Pericardium fibroblast (primary cell): ENCODE data around the gene NUP188. TPM values are rescaled to one million over a fixed set of nuclear protein-coding genes. Genes with fewer than 3 reads are reported as not detected.

Experiments used
- total RNA-seq: library from RNA; depleted of rRNA; stranded (reverse); fragments of >200 nt; gene quantifications from 2 replicates; pipeline ENCODE4 v1.2.3, GENCODE V29; 2015

NUP188 gene, protein sequence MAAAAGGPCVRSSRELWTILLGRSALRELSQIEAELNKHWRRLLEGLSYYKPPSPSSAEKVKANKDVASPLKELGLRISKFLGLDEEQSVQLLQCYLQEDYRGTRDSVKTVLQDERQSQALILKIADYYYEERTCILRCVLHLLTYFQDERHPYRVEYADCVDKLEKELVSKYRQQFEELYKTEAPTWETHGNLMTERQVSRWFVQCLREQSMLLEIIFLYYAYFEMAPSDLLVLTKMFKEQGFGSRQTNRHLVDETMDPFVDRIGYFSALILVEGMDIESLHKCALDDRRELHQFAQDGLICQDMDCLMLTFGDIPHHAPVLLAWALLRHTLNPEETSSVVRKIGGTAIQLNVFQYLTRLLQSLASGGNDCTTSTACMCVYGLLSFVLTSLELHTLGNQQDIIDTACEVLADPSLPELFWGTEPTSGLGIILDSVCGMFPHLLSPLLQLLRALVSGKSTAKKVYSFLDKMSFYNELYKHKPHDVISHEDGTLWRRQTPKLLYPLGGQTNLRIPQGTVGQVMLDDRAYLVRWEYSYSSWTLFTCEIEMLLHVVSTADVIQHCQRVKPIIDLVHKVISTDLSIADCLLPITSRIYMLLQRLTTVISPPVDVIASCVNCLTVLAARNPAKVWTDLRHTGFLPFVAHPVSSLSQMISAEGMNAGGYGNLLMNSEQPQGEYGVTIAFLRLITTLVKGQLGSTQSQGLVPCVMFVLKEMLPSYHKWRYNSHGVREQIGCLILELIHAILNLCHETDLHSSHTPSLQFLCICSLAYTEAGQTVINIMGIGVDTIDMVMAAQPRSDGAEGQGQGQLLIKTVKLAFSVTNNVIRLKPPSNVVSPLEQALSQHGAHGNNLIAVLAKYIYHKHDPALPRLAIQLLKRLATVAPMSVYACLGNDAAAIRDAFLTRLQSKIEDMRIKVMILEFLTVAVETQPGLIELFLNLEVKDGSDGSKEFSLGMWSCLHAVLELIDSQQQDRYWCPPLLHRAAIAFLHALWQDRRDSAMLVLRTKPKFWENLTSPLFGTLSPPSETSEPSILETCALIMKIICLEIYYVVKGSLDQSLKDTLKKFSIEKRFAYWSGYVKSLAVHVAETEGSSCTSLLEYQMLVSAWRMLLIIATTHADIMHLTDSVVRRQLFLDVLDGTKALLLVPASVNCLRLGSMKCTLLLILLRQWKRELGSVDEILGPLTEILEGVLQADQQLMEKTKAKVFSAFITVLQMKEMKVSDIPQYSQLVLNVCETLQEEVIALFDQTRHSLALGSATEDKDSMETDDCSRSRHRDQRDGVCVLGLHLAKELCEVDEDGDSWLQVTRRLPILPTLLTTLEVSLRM (N-terminal part only)
- total RNA-seq, result 14.2 and 16.9 TPM in 2 replicates

DNA sequence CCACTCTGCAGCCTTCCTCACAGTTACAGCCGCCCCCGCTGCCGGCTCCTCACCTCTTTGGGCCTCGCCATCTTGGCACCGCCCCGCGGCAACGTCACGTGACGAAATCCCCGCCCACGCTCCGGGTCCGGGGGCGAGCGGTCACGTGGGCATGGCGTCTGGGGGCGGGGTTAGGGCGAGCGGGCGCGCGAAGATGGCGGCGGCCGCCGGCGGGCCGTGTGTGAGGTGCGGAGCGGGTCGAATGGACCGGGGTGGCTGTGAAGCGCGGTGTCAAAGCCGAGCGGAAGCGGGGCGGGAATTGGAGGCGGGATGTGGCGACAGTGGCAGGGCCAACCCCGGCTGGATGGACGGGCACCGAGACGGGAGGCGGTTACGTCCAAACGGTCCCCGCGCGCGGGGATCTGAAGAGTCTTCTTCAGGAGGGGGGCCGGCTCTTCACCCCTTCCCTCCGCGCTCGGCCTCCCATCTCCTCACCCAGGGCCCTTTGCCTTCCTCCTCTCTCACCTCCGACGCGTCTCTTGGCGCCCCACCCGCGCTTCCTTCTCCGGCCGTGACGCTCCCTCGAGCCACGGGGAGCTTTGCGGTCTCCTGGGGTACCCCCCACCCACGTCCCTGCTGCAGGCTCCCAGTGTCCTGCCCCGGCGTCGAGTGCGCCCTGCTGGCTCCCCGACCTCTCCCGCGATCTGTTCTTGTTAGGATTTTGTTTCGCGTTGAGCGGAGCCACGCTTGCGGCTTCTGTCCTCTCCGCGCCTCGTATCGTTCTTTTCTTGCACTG is at the start of gene NUP188, which contains the start of gene DOLK:
Gene NUP188 (plus strand): TSS at position 173 of the 775 bp plus-strand sequence. CDS start 21 bp downstream, at position 194.
Gene DOLK (minus strand): TSS at position 77 of the 775 bp plus-strand sequence. CDS start 300 bp downstream, outside the sequence.

GRCh38 chr9:128920381-128921058 is 27.0 kb upstream of the NUP188 start, which contains the start of gene PHYHD1:
Gene PHYHD1 (plus strand): TSS chr9:128920982. CDS start chr9:128922324, 1,342 bp downstream.

DNA sequence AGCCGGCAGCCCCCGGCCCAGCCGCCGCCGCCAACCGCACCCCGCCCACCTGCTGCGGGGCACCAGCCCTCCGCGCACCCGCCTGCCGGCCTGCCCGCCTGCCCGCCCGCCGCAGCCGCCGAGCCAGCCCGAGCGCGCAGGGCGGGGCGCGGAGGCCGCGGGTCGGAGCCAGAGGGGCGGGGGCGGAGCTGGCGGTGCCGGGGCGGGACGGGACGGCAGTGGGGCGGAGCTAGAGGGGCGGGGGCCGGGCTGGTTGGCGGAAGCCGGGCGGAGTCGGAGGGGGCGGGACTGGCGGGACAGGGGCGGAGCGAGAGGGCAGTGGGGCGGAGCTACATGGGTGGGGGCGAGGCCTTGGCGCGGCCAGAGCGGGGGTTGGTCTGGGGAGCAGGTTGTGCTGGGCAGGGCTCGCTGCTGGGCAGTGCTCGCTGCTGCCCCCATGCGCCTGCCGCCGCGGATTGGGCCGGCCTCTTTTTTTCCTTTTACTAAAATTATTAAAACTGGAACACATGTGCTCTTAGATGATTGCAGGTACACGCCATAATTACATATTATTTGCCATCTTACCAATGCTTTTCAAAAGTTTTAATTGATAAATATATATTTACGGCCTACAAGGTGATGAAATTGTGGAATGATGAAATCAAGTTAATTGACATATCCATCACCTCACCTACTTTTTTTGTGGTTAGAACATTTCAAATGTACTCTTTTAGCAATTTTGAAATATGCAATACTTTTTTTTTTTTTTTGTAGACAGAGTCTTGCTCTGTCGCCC is 80.9 kb downstream of the NUP188 start, which contains the start of gene SH3GLB2:
Gene SH3GLB2 (minus strand): TSS at position 140 of the 775 bp plus-strand sequence. CDS start 177 bp downstream, outside the sequence.

GRCh38 chr9:129036241-129036922 is 88.9 kb downstream of the NUP188 start, which contains the start of gene MIGA2:
Gene MIGA2 (plus strand): TSS chr9:129036626. CDS start chr9:129040595, 3,969 bp downstream.

Other genes starting within 250 kb of the NUP188 start
- 1.0 and 1.8 TPM in 2 replicates for gene PKN3, start 245.2 kb upstream of the NUP188 start, total RNA-seq
- gene ZDHHC12, start 223.6 kb upstream of the NUP188 start, total RNA-seq, result 44.8 and 52.5 TPM in 2 replicates
- 23.9 and 28.9 TPM in 2 replicates for gene ZER1, start 175.8 kb upstream of the NUP188 start, total RNA-seq
- gene TBC1D13, start 160.4 kb upstream of the NUP188 start, total RNA-seq, result 10.8 and 12.5 TPM in 2 replicates
- 26.4 and 28.0 TPM in 2 replicates for gene ENDOG, start 129.2 kb upstream of the NUP188 start, total RNA-seq
- gene SPOUT1, start 117.9 kb upstream of the NUP188 start, total RNA-seq, result 12.5 and 17.7 TPM in 2 replicates
- gene KYAT1, start 65.7 kb upstream of the NUP188 start, total RNA-seq, result 2.7 and 5.8 TPM in 2 replicates
- gene LRRC8A, start 65.6 kb upstream of the NUP188 start, total RNA-seq, result 21.3 and 31.4 TPM in 2 replicates
- gene PHYHD1, start 26.7 kb upstream of the NUP188 start, total RNA-seq, result 15.9 and 18.6 TPM in 2 replicates
- gene DOLK, start 96 bp upstream of the NUP188 start, total RNA-seq, result 26.5 and 27.8 TPM in 2 replicates
- gene SH3GLB2, start 80.6 kb downstream of the NUP188 start, total RNA-seq, result 33.7 and 44.5 TPM in 2 replicates
- 17.8 and 22.5 TPM in 2 replicates for gene MIGA2, start 88.9 kb downstream of the NUP188 start, total RNA-seq
- gene DOLPP1, start 133.4 kb downstream of the NUP188 start, total RNA-seq, result 9.3 and 11.4 TPM in 2 replicates
- gene CRAT, start 163.1 kb downstream of the NUP188 start, total RNA-seq, result 51.1 and 55.6 TPM in 2 replicates
- gene PTPA, start 163.7 kb downstream of the NUP188 start, total RNA-seq, result 69.8 and 87.5 TPM in 2 replicates
- gene IER5L, start 230.6 kb downstream of the NUP188 start, total RNA-seq, result 80.3 and 94.3 TPM in 2 replicates